PFSK-1 (cell line): ENCODE measurements around the gene DDX56.

Experiments
- POLR2AphosphoS5 ChIP-seq: IDR thresholded peaks from 2 replicates; pipeline ENCODE4 v1.6.1; 2012; ENCODE audit warnings: low read depth, mild to moderate bottlenecking, control low read depth, low read length, moderate library complexity
- TAF1 ChIP-seq: IDR thresholded peaks from 2 replicates; pipeline ENCODE4 v1.6.1; 2012; ENCODE audit warnings: low read length, control low read depth, borderline replicate concordance; ENCODE audit not compliant: insufficient read depth

DNA sequence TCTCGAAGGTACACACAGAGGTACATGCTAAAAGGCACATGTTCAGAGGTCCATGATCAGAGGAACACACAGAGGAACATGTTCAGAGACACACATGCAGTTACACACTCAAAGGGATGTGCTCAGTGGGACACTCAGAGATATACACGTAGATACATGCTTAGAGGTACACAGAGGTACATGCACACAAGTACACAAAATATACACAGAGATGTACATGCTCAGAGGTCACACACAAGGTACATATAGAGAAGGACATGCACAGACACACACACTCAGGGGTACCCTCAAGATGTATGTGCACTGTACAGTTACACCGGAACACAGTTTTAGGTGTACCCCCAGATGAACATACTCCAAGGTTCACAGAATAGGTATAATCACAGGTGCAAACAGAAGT, 51.4 kb downstream of the DDX56 start:
- no peak for TF ChIP-seq TAF1
- no peak for TF ChIP-seq POLR2AphosphoS5
